HepG2 (cell line): ENCODE data around the gene DHFR. TPM values are rescaled to one million over a fixed set of nuclear protein-coding genes. Genes with fewer than 3 reads are reported as not detected.
"Not testable (repeated sequence)": the region's sequence is repeated elsewhere in the genome, so short reads cannot be mapped to it uniquely, and the experiment has no call there.

Experiments
- ATAC-seq: fragments of 200-7000 bp; cut with Tn5 transposase; 3 replicates; pipeline ENCODE4 v1.9.1; 2020; ENCODE audit warnings: mild to moderate bottlenecking, moderate library complexity
- BruUV-seq: library from RNA; stranded (reverse); fragments of 400-500 nt; replicated peaks from 2 replicates; lab custom pipeline; 2021; lab: Mats Ljungman, UMichigan
- CTCF ChIA-PET: fragments of 300-600 bp; formaldehyde crosslinking; extraction: SDS; loops from one replicate; lab custom pipeline; 2021; ENCODE audit warnings: low total read pairs, inconsistent platforms, low intra/inter-chr PET ratio; lab: Yijun Ruan, JAX
- POLR2A ChIA-PET: fragments of 350-600 bp; sonication (Branson Sonifier 250); formaldehyde crosslinking; loops from one replicate; lab custom pipeline; 2020; ENCODE audit warnings: antibody characterized with exemption, inconsistent platforms; lab: Yijun Ruan, JAX
- DNase-seq: peaks from one replicate; pipeline ENCODE4 v3.0.0-alpha.2; 2015; ENCODE audit warnings: low spot score
- FAIRE-seq: peaks from 3 replicates; lab custom pipeline; 2011; peaks lifted over from hg19 to GRCh38; lab: Jason Lieb, UNC
- H2AFZ ChIP-seq: one replicate; pipeline ENCODE4 v1.6.1; 2011; ENCODE audit warnings: low read length, inconsistent platforms
- H3K27ac ChIP-seq: fragments of 300-600 bp; 3 replicates; pipeline ENCODE4 v1.8.0; 2011; ENCODE audit warnings: mixed run types, mild to moderate bottlenecking, mixed read lengths, low read length, inconsistent platforms; ENCODE audit not compliant: insufficient read depth; ENCODE audit errors: extremely low read length
- H3K27me3 ChIP-seq, 2 experiments: fragments of 200-600 bp in 1 of 2; 2 replicates in 1 of 2; 3 replicates in 1 of 2; pipeline versions ENCODE4 v1.6.0 to v1.8.0; 2011; ENCODE audit warnings: low read length in 2 of 2, mild to moderate bottlenecking in 2 of 2, moderate library complexity in 2 of 2, inconsistent platforms in 1 of 2; ENCODE audit not compliant: insufficient read depth in 2 of 2, control insufficient read depth in 1 of 2
- H3K36me3 ChIP-seq, 2 experiments: fragments of 200-600 bp in 1 of 2; replicated peaks in 1 of 2; 2 replicates in 1 of 2; 3 replicates in 1 of 2; pipeline versions ENCODE4 v1.5.1 to v1.8.0; 2011; ENCODE audit warnings: low read length in 2 of 2, inconsistent platforms in 1 of 2; ENCODE audit not compliant: insufficient read depth in 2 of 2, control insufficient read depth in 1 of 2
- H3K4me1 ChIP-seq: 2 replicates; pipeline ENCODE4 v1.5.1; 2012; ENCODE audit warnings: low read length, inconsistent platforms; ENCODE audit not compliant: insufficient read depth
- H3K4me2 ChIP-seq: 2 replicates; pipeline ENCODE4 v1.6.0; 2011; ENCODE audit warnings: low read depth, low read length, inconsistent platforms
- H3K4me3 ChIP-seq, 3 experiments: fragments of 200-600 bp in 1 of 3; sonication (generic), shearing (Covaris generic) in 1 of 3; replicated peaks in 1 of 3; 2 replicates each; pipeline ENCODE4 v1.5.1; 2011 to 2016; ENCODE audit warnings: low read length in 3 of 3, inconsistent platforms in 2 of 3, low read depth in 2 of 3, mild to moderate bottlenecking in 2 of 3, control low read depth in 1 of 3, mixed read lengths in 1 of 3; ENCODE audit not compliant: insufficient read depth in 1 of 3
- H3K79me2 ChIP-seq: one replicate; pipeline ENCODE4 v1.6.1; 2011; ENCODE audit warnings: low read length, inconsistent platforms; ENCODE audit not compliant: insufficient read depth
- H3K9ac ChIP-seq: 2 replicates; pipeline ENCODE4 v1.6.0; 2011; ENCODE audit warnings: mild to moderate bottlenecking, low read depth, low read length, inconsistent platforms; ENCODE audit not compliant: insufficient read depth
- H3K9me3 ChIP-seq: 2 replicates; pipeline ENCODE4 v1.5.1; 2012; ENCODE audit warnings: mild to moderate bottlenecking, low read length
- H4K20me1 ChIP-seq: 2 replicates; pipeline ENCODE4 v1.6.0; 2011; ENCODE audit warnings: inconsistent platforms, mild to moderate bottlenecking, low read length, moderate library complexity; ENCODE audit not compliant: insufficient read depth
- BCLAF1 ChIP-seq: fragments of 450-650 bp; IDR thresholded peaks from 2 replicates; pipeline ENCODE4 v1.6.1; 2017; ENCODE audit warnings: mild to moderate bottlenecking
- CEBPB ChIP-seq: IDR thresholded peaks from 2 replicates; pipeline ENCODE4 v1.6.1; 2011; ENCODE audit warnings: low read depth, low read length, improper control_type of control experiment, borderline replicate concordance
- YEATS2 ChIP-seq: sonication (generic); formaldehyde crosslinking; IDR thresholded peaks from 2 replicates; pipeline ENCODE4 v1.4.0; 2020; ENCODE audit warnings: missing genetic modification reagents, borderline replicate concordance
- ZNF34 ChIP-seq: sonication (generic); formaldehyde crosslinking; IDR thresholded peaks from 2 replicates; pipeline ENCODE4 v1.4.0; 2020; ENCODE audit warnings: mild to moderate bottlenecking, missing genetic modification reagents, borderline replicate concordance
- WGBS: methylation state at CpG from one replicate; pipeline ENCODE4 v1.1.6; 2017; ENCODE audit warnings: low lambda C conversion rate; 5-methylcytosine and 5-hydroxymethylcytosine counted together
- in situ Hi-C: cut with HindIII; loops from 2 replicates; pipeline ENCODE4 v1.10.0; 2017; ENCODE audit warnings: low pct_unique_long_range_greater_than_20kb; ENCODE audit not compliant: extremely low pct_ligation_motif_present
- intact Hi-C: fragments of 100-400 bp; cut with micrococcal nuclease; formaldehyde crosslinking; loops from one replicate; pipeline ENCODE4 v1.10.0; 2022; ENCODE audit not compliant: unreplicated experiment
- polyA plus RNA-seq, 8 experiments: library from polyadenylated mRNA; depleted of rRNA in 3 of 8; stranded (reverse) in 7 of 8; unstranded in 1 of 8; fragments of >200 nt; fragmentation: Illumina TruSeq in 4 of 8; extraction: Trizol in 4 of 8; gene quantifications; 2 replicates each; pipeline versions ENCODE4 v1.2.1 to v1.2.3, GENCODE V29; 2011 to 2016; ENCODE audit warnings: low read depth in 4 of 8, missing spikeins in 1 of 8, mixed read lengths in 1 of 8; ENCODE audit not compliant: insufficient read depth in 1 of 8
- total RNA-seq, 5 experiments: library from RNA; depleted of rRNA; stranded (reverse); fragments of >200 nt; fragmentation: Illumina TruSeq; extraction: Trizol; gene quantifications; 2 replicates each; pipeline ENCODE4 v1.2.3, GENCODE V29; 2016; ENCODE audit warnings: low read depth in 1 of 5

The DHFR gene
- total and polyA plus RNA-seq, 2 of the 13 experiments (the other 11 are each of a cell fraction or from before 2014, with no cell fraction given), result 22.8 to 59.0 TPM

DNA sequence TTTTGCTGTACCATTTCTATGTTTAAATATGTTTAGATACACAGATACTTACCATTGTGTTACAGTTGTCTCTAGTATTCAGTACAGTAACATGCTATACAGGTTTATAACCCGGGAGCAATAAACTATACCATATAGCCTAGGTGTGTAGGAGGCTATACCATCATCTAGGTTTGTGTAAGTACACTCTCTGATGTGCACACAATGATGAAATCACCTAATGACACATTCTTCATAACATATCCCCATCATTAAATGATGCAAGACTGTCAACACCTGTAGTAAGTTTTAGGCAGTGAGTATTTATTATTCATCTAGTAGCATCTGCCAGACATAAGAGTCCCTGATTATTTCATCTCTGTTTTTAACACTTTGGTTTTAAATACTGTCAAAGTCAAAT lies 7.3 kb upstream of the DHFR start:
- FAIRE-seq, result no peak
- H3K9ac ChIP-seq, result no peak overlapping the region
- no peaks in the 10 kb centered on the region for H3K79me2 ChIP-seq
- no TSS peak for BruUV-seq
- no peak for ATAC-seq
- peaks cover 9 to 60% of the 10 kb centered on the region in 2 experiments; a peak in 4 of 5 replicates for H3K36me3 ChIP-seq
- DNase-seq, result no peak
- CTCF ChIA-PET, result no interaction called here
- in situ Hi-C loops, result no loop called here
- no peaks in the 10 kb centered on the region for H4K20me1 ChIP-seq
- H3K27ac ChIP-seq, result no peak overlapping the region
- no peaks in the 10 kb centered on the region for H3K9me3 ChIP-seq
- WGBS, result 69% methylated on average over 1 of the region's 1 CpG
- TF ChIP-seq ZNF34 (CRISPR knock-in tag), result no peak
- TF ChIP-seq CEBPB, result 0 out of 2 replicates have a peak, but pooled peaks have one; percentile 26
- no peak for TF ChIP-seq YEATS2 (CRISPR knock-in tag)
- no peak for TF ChIP-seq BCLAF1
- TF ChIP-seq, all 625 proteins: peak for 1
- POLR2A ChIA-PET, result no interaction called here
- Histone ChIP-seq H3K4me2 (no peak overlapping the region), H3K4me1 (no peaks in the 10 kb centered on the region), H3K27me3 (no peaks in the 10 kb centered on the region), H2AFZ (no peak overlapping the region), H3K4me3 (no peak overlapping the region)
- intact Hi-C loops, result no loop called here

DNA sequence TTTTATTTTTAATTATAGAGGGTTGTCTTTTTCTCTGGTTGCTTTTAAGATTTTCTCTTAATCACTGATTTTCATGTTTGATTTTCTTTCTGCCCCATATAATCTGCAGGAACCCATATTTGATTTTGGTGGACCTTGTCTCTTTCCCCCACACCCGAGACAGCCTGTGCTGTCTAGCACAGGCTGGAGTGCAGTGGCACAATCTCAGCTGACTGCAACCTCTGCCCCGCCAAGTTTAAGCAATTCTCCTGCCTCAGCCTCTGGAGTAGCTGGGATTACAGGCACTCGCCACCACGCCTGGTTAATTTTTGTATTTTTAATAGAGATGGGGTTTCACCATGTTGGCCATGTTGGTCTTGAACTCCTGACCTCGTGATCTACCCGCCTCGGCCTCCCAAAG lies 5.9 kb upstream of the DHFR start:
- H3K79me2 ChIP-seq, H3K27me3 ChIP-seq, H3K9me3 ChIP-seq, in situ Hi-C loops, H4K20me1 ChIP-seq, ATAC-seq, POLR2A ChIA-PET, H3K4me3 ChIP-seq, FAIRE-seq, H3K4me2 ChIP-seq, BruUV-seq, CTCF ChIA-PET, DNase-seq, H3K9ac ChIP-seq, H3K27ac ChIP-seq, intact Hi-C loops, H2AFZ ChIP-seq: not testable (repeated sequence)
- peaks cover 11% of the 10 kb centered on the region for H3K4me1 ChIP-seq
- 93% methylated on average over 7 of the region's 7 CpGs for WGBS
- peaks cover 8 to 52% of the 10 kb centered on the region in 2 experiments; a peak in 4 of 5 replicates for H3K36me3 ChIP-seq
